ENCODE data around the gene BTNL8. TPM values are rescaled to one million over a fixed set of nuclear protein-coding genes. Genes with fewer than 3 reads are reported as not detected.
"Not testable (repeated sequence)": the region's sequence is repeated elsewhere in the genome, so short reads cannot be mapped to it uniquely, and the experiment has no call there.

Gene BTNL8
- total RNA-seq, 1 donor from 2014 or later: not detected

GRCh38 chr5:180872419-180872818, 26.5 kb upstream of the BTNL8 start:
- Histone ChIP-seq H3K4me3 (no peak overlapping the region), H3K4me1 (no peaks in the 10 kb centered on the region), H3K27me3 (no peaks in the 10 kb centered on the region), H3K27ac (no peak overlapping the region), H3K9me3 (no peaks in the 10 kb centered on the region), H3K36me3 (no peaks in the 10 kb centered on the region)
- TF ChIP-seq CTCF (IDR thresholded peaks at IDR 0.05): no peak
- no peak for DNase-seq (ENCODE audit: low spot score in 2 of 2)
- intact Hi-C loops (cut with DNase I): no loop called here

GRCh38 chr5:180873615-180874520, 25.1 kb upstream of the BTNL8 start:
- no peak for TF ChIP-seq CTCF (IDR thresholded peaks at IDR 0.05)

GRCh38 chr5:180874804-180875582, 24.0 kb upstream of the BTNL8 start:
- Histone ChIP-seq H3K4me1 (no peaks in the 10 kb centered on the region), H3K4me3 (no peak overlapping the region), H3K9me3 (no peaks in the 10 kb centered on the region), H3K27ac (no peak overlapping the region), H3K36me3 (no peaks in the 10 kb centered on the region), H3K27me3 (no peaks in the 10 kb centered on the region)
- TF ChIP-seq CTCF (IDR thresholded peaks at IDR 0.05): no peak
- intact Hi-C loops (cut with DNase I): no loop called here
- DNase-seq (ENCODE audit: low spot score in 2 of 2): no peak

More at GRCh38 chr5:180873615-180874520, 25.1 kb upstream of the BTNL8 start:
- intact Hi-C loops (cut with DNase I): no loop called here
- no peaks in the 10 kb centered on the region for H3K9me3 ChIP-seq
- no peak overlapping the region for H3K27ac ChIP-seq
- no peak for DNase-seq (ENCODE audit: low spot score in 2 of 2)
- H3K4me3 ChIP-seq: no peak overlapping the region
- H3K36me3 ChIP-seq: no peaks in the 10 kb centered on the region
- H3K27me3 ChIP-seq: no peaks in the 10 kb centered on the region
- no peaks in the 10 kb centered on the region for H3K4me1 ChIP-seq

GRCh38 chr5:180875860-180876426, 23.0 kb upstream of the BTNL8 start:
- no peak for TF ChIP-seq CTCF (IDR thresholded peaks at IDR 0.05)
- no peak overlapping the region for H3K4me3 ChIP-seq
- intact Hi-C loops (cut with DNase I): no loop called here
- no peak overlapping the region for H3K27ac ChIP-seq
- H3K4me1 ChIP-seq: no peaks in the 10 kb centered on the region
- DNase-seq (ENCODE audit: low spot score in 2 of 2): no peak
- no peaks in the 10 kb centered on the region for H3K36me3 ChIP-seq
- H3K27me3 ChIP-seq: no peaks in the 10 kb centered on the region
- no peaks in the 10 kb centered on the region for H3K9me3 ChIP-seq

- H3K9me3 ChIP-seq; intact Hi-C loops (cut with DNase I); DNase-seq (ENCODE audit: low spot score in 2 of 2); H3K4me1 ChIP-seq; H3K27me3 ChIP-seq; H3K4me3 ChIP-seq; H3K27ac ChIP-seq; H3K36me3 ChIP-seq: not testable (repeated sequence)
Observed at GRCh38 chr5:180885845-180886529, 13.0 kb upstream of the BTNL8 start.

All from ascending aorta (tissue), 2 donors.